Activated T-cell treated with anti-CD3 and anti-CD28 coated beads, Interleukin-2, amount 50 U/mL, for 4 hours (primary cell): ENCODE data around the gene CHRDL1. TPM values are rescaled to one million over a fixed set of nuclear protein-coding genes. Genes with fewer than 3 reads are reported as not detected.

Experiments
- ATAC-seq, 2 donors: fragments of 200-7000 bp; cut with Tn5 transposase; one replicate each; pipeline ENCODE4 v1.10.0; 2021
- DNase-seq: peaks from one replicate; pipeline ENCODE4 v3.0.0-alpha.2; 2020
- H3K27me3 Mint-ChIP-seq: one replicate; pipeline ENCODE4 v1.8.0; 2021; ENCODE audit warnings: low read depth, mixed read lengths
- H3K36me3 Mint-ChIP-seq: one replicate; pipeline ENCODE4 v1.8.0; 2022; ENCODE audit warnings: mixed read lengths; ENCODE audit not compliant: insufficient read depth
- H3K4me1 Mint-ChIP-seq: one replicate; pipeline ENCODE4 v1.8.0; 2021; ENCODE audit warnings: low read depth, mixed read lengths
- H3K4me3 Mint-ChIP-seq: one replicate; pipeline ENCODE4 v1.8.0; 2021; ENCODE audit warnings: mild to moderate bottlenecking, moderate library complexity, mixed read lengths
- H3K9me3 Mint-ChIP-seq: one replicate; pipeline ENCODE4 v1.8.0; 2021; ENCODE audit warnings: mixed read lengths
- total RNA-seq, 3 donors: library from RNA; stranded (reverse); gene quantifications; one replicate each; pipeline ENCODE4 v1.2.1, GENCODE V29; 2021

The CHRDL1 gene
- total RNA-seq, 3 donors from 2014 or later, result 0.10 TPM; not detected in 2

DNA sequence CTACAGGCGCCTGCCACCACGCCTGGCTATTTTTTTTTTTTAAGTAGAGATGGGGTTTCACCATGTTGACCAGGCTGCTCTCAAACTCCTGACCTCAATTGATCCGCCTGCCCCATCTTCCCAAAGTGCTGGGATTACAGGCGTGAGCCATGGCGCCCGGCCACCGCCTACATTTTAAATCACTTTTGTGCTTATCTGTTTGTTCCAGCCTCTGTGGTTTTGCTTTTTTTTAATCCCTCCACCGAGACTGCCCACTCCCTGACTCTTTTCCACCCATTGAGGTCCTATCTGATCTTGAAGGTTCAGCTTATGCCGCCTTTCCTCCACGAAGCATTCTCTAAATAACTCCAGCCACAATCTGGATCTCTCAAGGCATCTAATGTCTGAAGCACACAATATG, 73.5 kb downstream of the CHRDL1 start:
- no peak for ATAC-seq
- H3K36me3 Mint-ChIP-seq, result no peaks in the 10 kb centered on the region
- no peaks in the 10 kb centered on the region for H3K27me3 Mint-ChIP-seq
- H3K9me3 Mint-ChIP-seq, result no peaks in the 10 kb centered on the region
- H3K4me3 Mint-ChIP-seq, result no peak overlapping the region
- no peaks in the 10 kb centered on the region for H3K4me1 Mint-ChIP-seq
- no peak for DNase-seq

- H3K4me3 Mint-ChIP-seq, result no peak overlapping the region
- DNase-seq (no peak), ATAC-seq (no peak)
- no peaks in the 10 kb centered on the region for H3K4me1 Mint-ChIP-seq
- no peaks in the 10 kb centered on the region for H3K27me3 Mint-ChIP-seq
- no peaks in the 10 kb centered on the region for H3K36me3 Mint-ChIP-seq
- no peaks in the 10 kb centered on the region for H3K9me3 Mint-ChIP-seq
These were observed 82.0 kb downstream of the CHRDL1 start for GRCh38 chrX:110713666-110714065.

GRCh38 chrX:110706446-110706845, 89.2 kb downstream of the CHRDL1 start:
- no peaks in the 10 kb centered on the region for H3K9me3 Mint-ChIP-seq
- no peaks in the 10 kb centered on the region for H3K36me3 Mint-ChIP-seq
- H3K4me1 Mint-ChIP-seq, result no peaks in the 10 kb centered on the region
- no peaks in the 10 kb centered on the region for H3K27me3 Mint-ChIP-seq
- DNase-seq (no peak), ATAC-seq (no peak)
- no peak overlapping the region for H3K4me3 Mint-ChIP-seq

DNA sequence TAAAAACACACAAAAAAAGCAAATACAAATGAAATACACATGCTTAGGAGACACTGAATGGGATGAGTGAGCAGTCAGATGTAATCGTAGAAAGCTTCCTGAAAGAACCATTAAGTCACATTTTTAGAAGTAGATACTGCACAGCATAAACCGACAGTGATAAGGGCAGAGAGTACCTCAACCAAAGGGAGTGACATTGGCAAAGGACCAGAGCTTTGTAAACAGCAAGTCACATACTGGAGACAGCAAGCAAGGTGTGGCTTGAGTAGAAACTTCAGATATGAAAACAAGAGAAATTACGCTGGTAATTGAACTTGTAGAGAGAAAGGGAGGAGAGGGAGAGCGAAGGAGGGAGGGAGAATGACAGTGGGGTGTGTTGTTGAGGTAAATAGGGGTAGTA, 92.0 kb downstream of the CHRDL1 start:
- no peak for DNase-seq
- Mint-ChIP-seq H3K4me3 (no peak overlapping the region), H3K27me3 (no peaks in the 10 kb centered on the region), H3K4me1 (no peaks in the 10 kb centered on the region), H3K9me3 (no peaks in the 10 kb centered on the region), H3K36me3 (no peaks in the 10 kb centered on the region)
- no peak for ATAC-seq

DNA sequence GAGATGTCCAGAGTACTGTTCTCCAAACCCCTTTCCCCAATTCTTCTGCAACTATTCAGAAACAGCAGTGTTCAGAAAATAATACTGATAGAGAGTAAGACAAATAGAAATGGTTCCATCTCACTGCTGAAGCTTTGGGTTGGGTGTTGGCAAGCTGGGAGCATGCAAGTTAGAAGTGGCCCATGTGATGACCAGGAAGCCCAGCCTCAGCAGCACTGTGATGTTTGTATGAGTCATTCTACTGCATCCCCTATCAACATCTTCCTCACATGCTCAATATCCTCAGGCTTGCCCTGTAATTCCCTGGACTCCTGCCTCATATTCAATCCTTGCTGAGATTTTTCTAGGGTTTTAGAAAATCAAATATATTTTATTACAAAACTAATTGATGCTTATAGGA, 96.5 kb downstream of the CHRDL1 start:
- H3K9me3 Mint-ChIP-seq, result no peaks in the 10 kb centered on the region
- no peaks in the 10 kb centered on the region for H3K4me1 Mint-ChIP-seq
- H3K27me3 Mint-ChIP-seq, result no peaks in the 10 kb centered on the region
- DNase-seq (no peak), ATAC-seq (no peak)
- no peaks in the 10 kb centered on the region for H3K36me3 Mint-ChIP-seq
- H3K4me3 Mint-ChIP-seq, result no peak overlapping the region

DNA sequence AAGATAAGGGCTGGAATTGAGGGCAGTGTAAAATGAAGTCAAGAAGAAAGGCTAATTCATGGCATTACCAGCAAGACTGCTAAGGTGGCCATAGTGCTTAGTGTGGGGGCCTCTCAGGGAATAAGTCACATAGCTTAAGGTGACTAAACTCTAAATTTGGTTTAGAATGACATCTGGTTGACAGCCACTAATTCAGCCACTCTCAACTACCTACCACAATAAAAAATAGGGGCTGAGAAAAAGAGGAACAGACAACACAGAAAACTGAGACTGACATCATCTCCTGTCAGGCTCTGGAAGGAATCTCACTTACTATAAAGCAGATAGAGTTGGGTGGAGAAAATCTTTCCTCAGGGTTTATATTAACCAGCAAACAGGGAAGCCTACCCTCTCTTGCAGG, 96.9 kb downstream of the CHRDL1 start:
- no peak for ATAC-seq
- no peaks in the 10 kb centered on the region for H3K27me3 Mint-ChIP-seq
- H3K9me3 Mint-ChIP-seq, result no peaks in the 10 kb centered on the region
- H3K4me3 Mint-ChIP-seq, result no peak overlapping the region
- DNase-seq, result no peak
- H3K36me3 Mint-ChIP-seq, result no peaks in the 10 kb centered on the region
- H3K4me1 Mint-ChIP-seq, result no peaks in the 10 kb centered on the region

DNA sequence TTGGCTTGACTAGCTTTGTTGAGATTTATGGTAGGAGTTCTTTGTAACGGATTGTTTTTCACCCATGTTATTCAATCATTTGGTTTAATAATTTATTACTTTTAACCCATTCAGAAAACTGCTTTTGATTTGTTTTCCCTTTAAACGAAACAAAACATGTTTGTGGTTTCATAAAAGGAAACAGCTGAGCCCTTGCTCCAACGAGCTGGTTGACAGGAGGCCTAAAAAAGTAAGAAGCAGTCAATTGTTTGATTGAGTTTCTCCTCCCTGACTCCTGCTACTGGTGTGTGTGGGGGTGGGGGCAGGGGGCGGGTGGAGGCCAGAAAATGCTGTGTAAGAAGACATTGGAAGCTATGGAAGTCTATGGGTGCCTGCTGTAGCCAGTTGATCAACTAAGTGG, 102.8 kb downstream of the CHRDL1 start:
- Mint-ChIP-seq H3K9me3 (no peaks in the 10 kb centered on the region), H3K36me3 (no peaks in the 10 kb centered on the region), H3K4me3 (no peak overlapping the region), H3K27me3 (no peaks in the 10 kb centered on the region), H3K4me1 (no peaks in the 10 kb centered on the region)
- DNase-seq (no peak), ATAC-seq (no peak)

GRCh38 chrX:110691446-110691845, 104.2 kb downstream of the CHRDL1 start:
- DNase-seq (no peak), ATAC-seq (no peak)
- no peaks in the 10 kb centered on the region for H3K27me3 Mint-ChIP-seq
- H3K4me1 Mint-ChIP-seq, result no peaks in the 10 kb centered on the region
- no peaks in the 10 kb centered on the region for H3K9me3 Mint-ChIP-seq
- no peaks in the 10 kb centered on the region for H3K36me3 Mint-ChIP-seq
- no peak overlapping the region for H3K4me3 Mint-ChIP-seq

DNA sequence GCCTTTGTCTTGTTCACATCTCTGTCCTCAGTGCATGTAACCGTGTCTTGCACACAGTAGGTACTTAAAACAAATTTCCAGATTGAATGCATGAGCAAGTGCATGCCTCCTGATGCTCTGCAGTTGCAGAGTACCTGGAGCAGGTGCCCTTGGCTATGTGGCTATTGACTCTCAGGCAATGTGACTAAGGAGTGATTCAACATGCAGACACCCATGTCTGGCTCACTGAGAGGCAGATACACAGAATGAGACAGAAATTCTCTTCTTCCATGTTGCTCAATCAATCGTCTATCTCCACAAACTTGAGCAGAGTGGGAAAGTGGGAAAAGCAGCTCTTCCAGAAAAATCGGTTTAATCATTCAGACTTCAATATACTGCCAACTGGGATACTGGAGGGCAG, 111.0 kb downstream of the CHRDL1 start:
- ATAC-seq (no peak), DNase-seq (no peak)
- no peaks in the 10 kb centered on the region for H3K9me3 Mint-ChIP-seq
- H3K4me3 Mint-ChIP-seq, result no peak overlapping the region
- no peaks in the 10 kb centered on the region for H3K27me3 Mint-ChIP-seq
- H3K4me1 Mint-ChIP-seq, result no peaks in the 10 kb centered on the region
- no peaks in the 10 kb centered on the region for H3K36me3 Mint-ChIP-seq

GRCh38 chrX:110683925-110684324, 111.7 kb downstream of the CHRDL1 start:
- DNase-seq (no peak), ATAC-seq (no peak)
- H3K4me1 Mint-ChIP-seq, result no peaks in the 10 kb centered on the region
- H3K9me3 Mint-ChIP-seq, result no peaks in the 10 kb centered on the region
- H3K4me3 Mint-ChIP-seq, result no peak overlapping the region
- H3K27me3 Mint-ChIP-seq, result no peaks in the 10 kb centered on the region
- H3K36me3 Mint-ChIP-seq, result no peaks in the 10 kb centered on the region

DNA sequence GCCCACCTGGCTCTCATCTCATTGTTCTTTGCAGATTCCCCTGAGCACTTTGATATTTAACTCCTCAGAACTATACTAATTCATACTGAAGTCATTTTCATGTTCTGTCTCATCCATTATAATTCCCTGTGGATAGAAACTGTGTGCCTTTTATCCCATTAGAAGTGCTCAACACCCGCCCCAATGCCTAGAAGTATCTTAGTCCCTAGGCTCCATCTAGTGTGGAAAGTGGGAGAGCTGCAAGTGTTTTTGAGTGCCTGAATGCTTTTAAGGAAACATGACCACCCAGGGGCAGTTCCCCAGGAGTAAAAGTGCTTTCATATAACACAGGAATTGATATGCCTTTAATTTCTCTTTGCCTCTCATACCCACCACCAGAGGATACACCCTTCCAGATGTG, 117.0 kb downstream of the CHRDL1 start:
- DNase-seq (no peak), ATAC-seq (no peak)
- H3K27me3 Mint-ChIP-seq, result no peaks in the 10 kb centered on the region
- no peak overlapping the region for H3K4me3 Mint-ChIP-seq
- H3K36me3 Mint-ChIP-seq, result no peaks in the 10 kb centered on the region
- no peaks in the 10 kb centered on the region for H3K9me3 Mint-ChIP-seq
- no peaks in the 10 kb centered on the region for H3K4me1 Mint-ChIP-seq

DNA sequence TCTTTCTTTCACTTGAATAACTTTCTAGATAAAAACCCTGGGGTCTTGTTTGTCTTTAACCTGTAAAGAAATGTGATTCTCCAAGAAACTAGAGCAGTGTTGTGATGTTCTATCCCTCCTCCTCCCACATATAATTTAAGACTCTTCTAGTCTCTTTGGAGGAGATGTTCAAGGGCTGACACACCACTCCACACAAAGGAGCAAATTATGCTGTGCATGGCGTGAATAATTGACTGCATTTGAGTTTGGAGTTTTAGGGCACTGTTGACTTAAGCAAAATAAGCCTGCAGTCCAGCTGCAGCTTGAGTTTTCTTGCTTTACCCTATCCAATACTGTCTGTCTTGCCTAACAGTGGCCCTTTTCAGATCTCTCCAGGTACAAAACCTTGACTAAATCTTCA, 119.7 kb downstream of the CHRDL1 start:
- H3K36me3 Mint-ChIP-seq, result no peaks in the 10 kb centered on the region
- H3K4me1 Mint-ChIP-seq, result no peaks in the 10 kb centered on the region
- H3K27me3 Mint-ChIP-seq, result no peaks in the 10 kb centered on the region
- ATAC-seq (no peak), DNase-seq (no peak)
- no peaks in the 10 kb centered on the region for H3K9me3 Mint-ChIP-seq
- H3K4me3 Mint-ChIP-seq, result no peak overlapping the region

GRCh38 chrX:110671068-110671803, 124.4 kb downstream of the CHRDL1 start:
- no peaks in the 10 kb centered on the region for H3K36me3 Mint-ChIP-seq
- DNase-seq (no peak), ATAC-seq (no peak)
- no peaks in the 10 kb centered on the region for H3K9me3 Mint-ChIP-seq
- no peaks in the 10 kb centered on the region for H3K27me3 Mint-ChIP-seq
- no peak overlapping the region for H3K4me3 Mint-ChIP-seq
- H3K4me1 Mint-ChIP-seq, result no peaks in the 10 kb centered on the region

DNA sequence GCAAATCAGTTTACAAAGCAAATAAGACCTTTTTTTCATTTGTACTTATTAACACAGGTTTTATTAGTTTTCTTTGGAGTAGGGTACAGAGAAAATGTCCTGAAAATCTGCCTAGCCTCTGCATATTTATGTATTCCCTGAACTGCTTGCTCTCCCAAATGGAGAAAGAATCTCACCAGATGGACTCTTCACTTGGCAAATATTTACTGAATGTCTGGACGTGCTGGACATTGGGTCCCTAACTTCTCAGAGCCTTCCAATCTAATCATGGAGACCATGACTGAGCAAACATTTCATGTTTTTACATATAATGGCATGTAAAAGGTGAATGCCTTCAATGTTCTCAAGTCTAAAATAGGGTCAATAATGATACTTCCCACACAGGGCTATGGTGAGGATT, 126.0 kb downstream of the CHRDL1 start:
- Mint-ChIP-seq H3K9me3 (no peaks in the 10 kb centered on the region), H3K36me3 (no peaks in the 10 kb centered on the region), H3K27me3 (no peaks in the 10 kb centered on the region), H3K4me1 (no peaks in the 10 kb centered on the region), H3K4me3 (no peak overlapping the region)
- DNase-seq, result no peak
- no peak for ATAC-seq

DNA sequence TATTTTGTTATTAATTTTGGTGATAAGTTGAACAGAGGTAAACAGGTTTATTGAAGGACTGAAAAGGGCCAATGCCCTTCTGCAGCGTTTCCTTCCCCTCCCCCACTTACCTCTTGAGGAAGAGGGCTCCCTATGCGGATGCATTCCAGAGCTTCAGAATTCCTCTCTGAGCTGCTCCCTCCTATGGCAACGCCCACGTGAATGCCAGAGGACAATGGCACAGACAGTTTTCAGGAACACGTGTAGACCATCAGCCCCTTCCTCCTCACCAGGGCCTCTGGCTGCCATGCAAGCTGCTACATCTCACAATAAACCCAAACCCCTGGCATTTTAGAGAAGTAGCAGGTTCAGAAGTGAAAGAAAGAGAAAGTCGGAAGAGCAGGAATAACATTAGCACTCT, 127.9 kb downstream of the CHRDL1 start:
- H3K27me3 Mint-ChIP-seq, result no peaks in the 10 kb centered on the region
- H3K4me3 Mint-ChIP-seq, result no peak overlapping the region
- DNase-seq (no peak), ATAC-seq (no peak)
- H3K4me1 Mint-ChIP-seq, result no peaks in the 10 kb centered on the region
- no peaks in the 10 kb centered on the region for H3K9me3 Mint-ChIP-seq
- H3K36me3 Mint-ChIP-seq, result no peaks in the 10 kb centered on the region
